Thyroid gland (tissue), 4 donors: Measurements from ENCODE around the gene PDAP1.

Source experiments
- POLR2A ChIP-seq, 2 donors: fragments of 450-650 bp; IDR thresholded peaks; one replicate each; pipeline ENCODE4 v1.6.1; 2017; ENCODE audit warnings: antibody characterized with exemption in 2 of 2, mild to moderate bottlenecking in 2 of 2, moderate library complexity in 1 of 2
- TF ChIP-seq, protein P1 (sequence below), 6 experiments: fragments of 200-600 bp in 3 of 6; fragments of 450-650 bp in 3 of 6; sonication (generic) in 3 of 6; IDR thresholded peaks; one replicate each; pipeline ENCODE4 v1.5.1; 2016 to 2019; ENCODE audit warnings: antibody characterized with exemption in 6 of 6, mild to moderate bottlenecking in 2 of 6, inconsistent platforms in 1 of 6, moderate library complexity in 1 of 6

DNA sequence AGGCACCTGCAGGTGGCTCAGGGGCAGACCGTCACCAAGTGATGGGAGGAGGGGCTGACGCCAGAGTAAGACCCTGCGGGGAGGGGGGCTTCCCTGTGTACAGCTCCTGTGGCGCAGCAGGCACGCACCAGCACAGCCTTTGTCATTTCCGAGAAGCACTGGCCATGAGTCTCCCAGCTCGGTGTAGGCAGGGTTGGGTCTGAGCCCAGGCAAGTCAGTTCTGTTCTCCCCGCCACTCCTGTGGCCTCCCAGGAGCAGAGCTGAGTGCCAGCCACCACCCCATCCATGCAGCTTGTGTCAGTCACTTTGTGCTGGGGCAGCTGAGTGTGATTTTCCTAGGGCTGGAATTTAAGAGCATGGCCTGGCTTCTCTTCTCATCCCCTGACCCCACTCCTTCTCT is 43.5 kb upstream of the PDAP1 start:
- TF ChIP-seq, protein P1, sequence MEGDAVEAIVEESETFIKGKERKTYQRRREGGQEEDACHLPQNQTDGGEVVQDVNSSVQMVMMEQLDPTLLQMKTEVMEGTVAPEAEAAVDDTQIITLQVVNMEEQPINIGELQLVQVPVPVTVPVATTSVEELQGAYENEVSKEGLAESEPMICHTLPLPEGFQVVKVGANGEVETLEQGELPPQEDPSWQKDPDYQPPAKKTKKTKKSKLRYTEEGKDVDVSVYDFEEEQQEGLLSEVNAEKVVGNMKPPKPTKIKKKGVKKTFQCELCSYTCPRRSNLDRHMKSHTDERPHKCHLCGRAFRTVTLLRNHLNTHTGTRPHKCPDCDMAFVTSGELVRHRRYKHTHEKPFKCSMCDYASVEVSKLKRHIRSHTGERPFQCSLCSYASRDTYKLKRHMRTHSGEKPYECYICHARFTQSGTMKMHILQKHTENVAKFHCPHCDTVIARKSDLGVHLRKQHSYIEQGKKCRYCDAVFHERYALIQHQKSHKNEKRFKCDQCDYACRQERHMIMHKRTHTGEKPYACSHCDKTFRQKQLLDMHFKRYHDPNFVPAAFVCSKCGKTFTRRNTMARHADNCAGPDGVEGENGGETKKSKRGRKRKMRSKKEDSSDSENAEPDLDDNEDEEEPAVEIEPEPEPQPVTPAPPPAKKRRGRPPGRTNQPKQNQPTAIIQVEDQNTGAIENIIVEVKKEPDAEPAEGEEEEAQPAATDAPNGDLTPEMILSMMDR (IDR thresholded peaks at IDR 0.05), result no peak
- no peak for TF ChIP-seq POLR2A (IDR thresholded peaks at IDR 0.05)
